ENCODE results near the gene MED27.

GRCh38 chr9:131836021-131836420, 243.6 kb downstream of the MED27 start:
- TF ChIP-seq CTCF (IDR thresholded peaks at IDR 0.05) (no peak), POLR2AphosphoS5 (IDR thresholded peaks at IDR 0.05) (no peak), POLR2A (IDR thresholded peaks at IDR 0.05) (no peak)
